ENCODE results near the gene TRPM1.

GRCh38 chr15:31089368-31090047 is 12.0 kb downstream of the TRPM1 start:
- TF ChIP-seq CTCF (IDR thresholded peaks at IDR 0.05) (no peak), POLR2A (IDR thresholded peaks at IDR 0.05) (no peak), POLR2AphosphoS5 (IDR thresholded peaks at IDR 0.05) (no peak)

Measured in gastroesophageal sphincter (tissue), 3 donors.